Stomach (tissue), 9 donors: Measurements from ENCODE around the gene PIWIL4. TPM values are rescaled to one million over a fixed set of nuclear protein-coding genes. Genes with fewer than 3 reads are reported as not detected.

Source experiments
- DNase-seq, 2 donors: peaks; one replicate each; pipeline versions ENCODE4 v3.0.0 to v3.0.0-alpha.2; 2013 to 2019
- H3K27ac ChIP-seq, 5 donors: fragments of 200-600 bp in 4 of 5; sonication (generic) in 4 of 5; one replicate each; pipeline ENCODE4 v1.5.1; 2013 to 2019; ENCODE audit warnings: mild to moderate bottlenecking in 1 of 5, moderate library complexity in 1 of 5
- H3K27me3 ChIP-seq, 3 donors: fragments of 200-600 bp; sonication (generic); one replicate each; pipeline ENCODE4 v1.5.1; 2017 to 2019; ENCODE audit warnings: mixed run types in 1 of 3
- H3K36me3 ChIP-seq, 4 donors: fragments of 200-600 bp; sonication (generic); 1 replicate in 3 of 4; 2 replicates in 1 of 4; pipeline ENCODE4 v1.5.1; 2016 to 2019
- H3K4me1 ChIP-seq, 4 donors: fragments of 200-600 bp; sonication (generic); one replicate each; pipeline ENCODE4 v1.5.1; 2016 to 2019
- H3K4me3 ChIP-seq, 4 donors: fragments of 200-600 bp; sonication (generic) in 3 of 4; one replicate each; pipeline ENCODE4 v1.5.1; 2016 to 2019; ENCODE audit warnings: mild to moderate bottlenecking in 1 of 4
- H3K9me3 ChIP-seq, 4 donors: fragments of 200-600 bp; sonication (generic); one replicate each; pipeline ENCODE4 v1.5.1; 2016 to 2019
- EP300 ChIP-seq: sonication (generic); formaldehyde crosslinking; IDR thresholded peaks from one replicate; pipeline ENCODE4 v1.6.1; 2017; ENCODE audit warnings: antibody characterized with exemption
- POLR2A ChIP-seq, 4 donors: fragments of 450-650 bp; IDR thresholded peaks; one replicate each; pipeline ENCODE4 v1.6.1; 2016; ENCODE audit warnings: antibody characterized with exemption in 4 of 4, control low read depth in 2 of 4, mild to moderate bottlenecking in 1 of 4, moderate library complexity in 1 of 4
- POLR2AphosphoS5 ChIP-seq, 3 donors: sonication (generic); formaldehyde crosslinking; IDR thresholded peaks; one replicate each; pipeline ENCODE4 v1.6.1; 2016; ENCODE audit warnings: antibody characterized with exemption in 3 of 3
- WGBS, 5 donors: extraction: QIAGEN DNeasy Blood & Tissue Kit in 3 of 5; methylation state at CpG; one replicate each; pipeline versions ENCODE4 v1.1.5 to v1.1.7; 2013 to 2018; 5-methylcytosine and 5-hydroxymethylcytosine counted together
- intact Hi-C: fragments of 100-400 bp; cut with DNase I; formaldehyde crosslinking; loops from one replicate; pipeline ENCODE4 v1.15.1; 2023; ENCODE audit warnings: low total_unique reads
- polyA plus RNA-seq, 3 donors: library from polyadenylated mRNA; stranded (reverse); fragments of 200-250 nt; gene quantifications; one replicate each; pipeline ENCODE4 v1.2.3, GENCODE V29; 2013
- total RNA-seq, 5 donors: library from RNA; depleted of rRNA; stranded (reverse); fragments of >200 nt; gene quantifications; one replicate each; pipeline versions ENCODE4 v1.1.0 to v1.2.3, GENCODE V29; 2014 to 2016
- TF ChIP-seq, protein P1 (sequence below), 7 experiments: fragments of 450-650 bp in 4 of 7; fragments of 200-600 bp in 3 of 7; sonication (generic) in 3 of 7; IDR thresholded peaks; one replicate each; pipeline ENCODE4 v1.5.1; 2016 to 2019; ENCODE audit warnings: antibody characterized with exemption in 7 of 7, control low read depth in 2 of 7, mild to moderate bottlenecking in 1 of 7
- donor health status: healthy with polysubstance abuse.
- donor health status: Bipolar disorder and iron deficiency.
- donor health status: healthy.

The PIWIL4 gene
- total and polyA plus RNA-seq, 8 donors, result 1.3 to 19.4 (median 4.2) TPM; not detected in 1

DNA sequence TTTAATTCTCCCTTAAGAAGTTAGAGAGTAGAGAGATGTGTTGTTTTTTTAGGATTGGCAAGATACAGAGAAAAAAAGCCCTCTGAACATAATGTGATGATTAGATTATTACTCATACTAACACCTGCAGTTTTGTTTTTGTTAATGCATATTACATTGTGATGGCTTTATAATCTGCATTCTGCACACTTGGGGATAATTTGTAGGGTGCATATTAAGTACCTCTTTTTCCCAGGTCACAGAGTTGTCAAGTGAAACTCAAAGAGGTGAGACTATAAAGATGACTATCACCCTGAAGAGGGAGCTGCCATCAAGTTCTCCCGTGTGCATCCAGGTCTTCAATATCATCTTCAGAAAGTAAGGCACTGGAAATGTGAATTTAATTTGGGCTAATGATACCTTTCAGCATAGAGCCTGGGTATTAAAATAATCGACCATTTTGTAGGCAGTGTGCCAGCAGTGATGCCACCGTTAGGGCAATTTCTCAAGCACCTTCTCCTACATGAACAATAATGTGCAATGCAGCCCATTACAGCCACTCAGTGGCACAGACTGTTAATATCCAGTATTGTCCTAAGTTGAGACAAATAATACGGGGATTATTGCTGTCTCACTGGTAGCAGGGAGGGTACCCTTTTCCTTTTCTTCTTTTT lies 16.2 kb downstream of the PIWIL4 start:
- TF ChIP-seq POLR2A (IDR thresholded peaks at IDR 0.05) (no peak), POLR2AphosphoS5 (IDR thresholded peaks at IDR 0.05) (no peak), EP300 (no peak)
- TF ChIP-seq, protein P1, sequence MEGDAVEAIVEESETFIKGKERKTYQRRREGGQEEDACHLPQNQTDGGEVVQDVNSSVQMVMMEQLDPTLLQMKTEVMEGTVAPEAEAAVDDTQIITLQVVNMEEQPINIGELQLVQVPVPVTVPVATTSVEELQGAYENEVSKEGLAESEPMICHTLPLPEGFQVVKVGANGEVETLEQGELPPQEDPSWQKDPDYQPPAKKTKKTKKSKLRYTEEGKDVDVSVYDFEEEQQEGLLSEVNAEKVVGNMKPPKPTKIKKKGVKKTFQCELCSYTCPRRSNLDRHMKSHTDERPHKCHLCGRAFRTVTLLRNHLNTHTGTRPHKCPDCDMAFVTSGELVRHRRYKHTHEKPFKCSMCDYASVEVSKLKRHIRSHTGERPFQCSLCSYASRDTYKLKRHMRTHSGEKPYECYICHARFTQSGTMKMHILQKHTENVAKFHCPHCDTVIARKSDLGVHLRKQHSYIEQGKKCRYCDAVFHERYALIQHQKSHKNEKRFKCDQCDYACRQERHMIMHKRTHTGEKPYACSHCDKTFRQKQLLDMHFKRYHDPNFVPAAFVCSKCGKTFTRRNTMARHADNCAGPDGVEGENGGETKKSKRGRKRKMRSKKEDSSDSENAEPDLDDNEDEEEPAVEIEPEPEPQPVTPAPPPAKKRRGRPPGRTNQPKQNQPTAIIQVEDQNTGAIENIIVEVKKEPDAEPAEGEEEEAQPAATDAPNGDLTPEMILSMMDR (IDR thresholded peaks at IDR 0.05), result no peak
- WGBS, 5 donors, result 63 to 71% (median 69%) methylated on average over 4 of the region's 4 CpGs
- intact Hi-C loops, result no loop called here

DNA sequence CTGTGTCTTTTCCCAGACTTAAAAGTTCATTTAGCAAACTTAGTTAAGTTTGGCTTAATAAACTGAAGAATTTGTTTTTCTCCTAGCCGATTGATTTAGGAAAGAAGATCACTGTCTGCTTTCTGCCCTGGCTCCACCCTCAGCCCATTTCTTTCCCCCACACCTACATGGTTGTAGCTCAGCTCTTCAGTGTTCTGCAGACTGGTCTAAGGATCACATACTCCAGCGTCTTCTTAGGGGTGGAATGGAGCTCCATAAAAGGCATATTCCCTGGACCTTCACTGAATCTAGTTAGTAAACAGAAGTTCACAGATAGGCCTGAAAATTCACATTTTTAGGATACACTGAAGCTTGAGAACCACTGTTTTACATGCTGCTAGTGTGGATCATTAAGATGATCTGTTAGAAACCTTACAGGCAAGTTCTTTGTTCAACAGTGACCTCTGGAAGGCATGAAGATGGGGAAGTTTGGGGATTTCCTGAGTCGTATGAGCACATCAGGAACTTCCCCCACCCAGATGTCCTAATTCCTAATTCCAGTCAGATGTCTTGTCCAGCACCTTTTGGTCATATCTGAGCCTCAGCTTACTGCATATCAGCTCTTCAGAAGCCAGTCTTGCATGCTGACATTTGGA lies 16.8 kb downstream of the PIWIL4 start:
- intact Hi-C loops, result no loop called here
- H3K4me3 ChIP-seq, result no peak overlapping the region
- TF ChIP-seq, protein P1 (IDR thresholded peaks at IDR 0.05), result no peak
- no peak for TF ChIP-seq POLR2A (IDR thresholded peaks at IDR 0.05)
- no peak for TF ChIP-seq POLR2AphosphoS5 (IDR thresholded peaks at IDR 0.05)
- no peak for TF ChIP-seq EP300
- 66 to 81% (median 74%) methylated on average over 3 of the region's 3 CpGs for WGBS, 5 donors
- H3K36me3 ChIP-seq, result peaks cover 0 to 11% (median 3%) of the 10 kb centered on the region in 4 donors
- H3K27me3 ChIP-seq, result no peaks in the 10 kb centered on the region
- DNase-seq, result peak in 1 of 2 donors; percentile 36
- H3K27ac ChIP-seq, result peak overlapping the region in 1 of 5 donors; percentile 51
- no peaks in the 10 kb centered on the region for H3K9me3 ChIP-seq
- peaks cover 0 to 7% (median 0%) of the 10 kb centered on the region in 4 donors for H3K4me1 ChIP-seq

More for the DNA sequence above, 16.2 kb downstream of the PIWIL4 start:
- Histone ChIP-seq H3K4me1 (peaks cover 0 to 7% (median 0%) of the 10 kb centered on the region in 4 donors), H3K36me3 (peaks cover 0 to 6% (median under 1%) of the 10 kb centered on the region in 4 donors), H3K4me3 (no peak overlapping the region), H3K27me3 (no peaks in the 10 kb centered on the region), H3K27ac (peak overlapping the region in 1 of 5 donors; percentile 51), H3K9me3 (no peaks in the 10 kb centered on the region)
- no peak for DNase-seq

DNA sequence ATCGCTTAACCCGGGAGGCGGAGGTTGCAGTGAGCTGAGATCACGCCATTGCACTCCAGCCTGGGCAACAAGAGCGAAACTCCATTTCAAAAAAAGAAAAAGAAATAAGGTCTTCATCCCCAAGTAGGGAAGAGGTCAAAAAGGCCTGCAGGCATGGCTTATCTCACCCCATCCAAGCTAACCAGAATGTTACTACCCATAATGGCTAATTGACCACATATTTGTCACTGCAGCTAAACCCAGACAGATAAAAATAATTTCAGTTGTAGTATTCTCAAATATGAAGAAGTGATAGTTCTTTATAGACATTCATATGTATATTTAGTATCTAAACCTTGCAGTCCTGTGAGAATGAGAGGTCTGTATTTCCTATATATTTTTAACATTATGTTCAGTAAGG lies 17.8 kb downstream of the PIWIL4 start:
- intact Hi-C loops, result no loop called here
- Histone ChIP-seq H3K36me3 (peaks cover 0 to 21% (median 13%) of the 10 kb centered on the region in 4 donors), H3K27me3 (no peaks in the 10 kb centered on the region), H3K4me3 (no peak overlapping the region), H3K27ac (no peak overlapping the region), H3K4me1 (peaks cover 0 to 7% (median 0%) of the 10 kb centered on the region in 4 donors), H3K9me3 (no peaks in the 10 kb centered on the region)
- WGBS, 5 donors, result 93 to 99% (median 96%) methylated on average over 5 of the region's 5 CpGs
- TF ChIP-seq EP300 (no peak), POLR2AphosphoS5 (IDR thresholded peaks at IDR 0.05) (no peak), POLR2A (IDR thresholded peaks at IDR 0.05) (no peak)
- TF ChIP-seq, protein P1 (IDR thresholded peaks at IDR 0.05), result no peak
- no peak for DNase-seq

DNA sequence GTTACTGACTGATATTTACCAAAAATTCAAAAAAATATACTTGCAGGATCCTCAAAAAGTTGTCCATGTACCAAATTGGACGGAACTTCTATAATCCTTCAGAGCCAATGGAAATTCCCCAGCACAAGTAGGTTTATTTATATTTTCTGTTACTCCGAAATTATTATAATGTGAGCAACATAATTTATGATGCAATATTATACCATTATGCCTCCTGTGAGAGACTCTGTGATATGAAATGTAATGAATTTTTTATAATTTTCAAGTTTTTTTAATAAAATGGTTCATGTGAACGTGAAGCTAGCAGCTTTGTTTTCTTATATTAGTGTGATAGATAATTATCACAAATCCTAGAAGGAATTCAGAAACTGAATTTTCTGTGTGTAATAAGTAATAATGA lies 18.2 kb downstream of the PIWIL4 start:
- Histone ChIP-seq H3K9me3 (no peaks in the 10 kb centered on the region), H3K36me3 (peaks cover 0 to 25% (median 17%) of the 10 kb centered on the region in 4 donors), H3K4me3 (no peak overlapping the region), H3K4me1 (peaks cover 0 to 7% (median 0%) of the 10 kb centered on the region in 4 donors), H3K27ac (no peak overlapping the region), H3K27me3 (no peaks in the 10 kb centered on the region)
- WGBS, 5 donors, result 80 to 94% (median 92%) methylated on average over 3 of the region's 3 CpGs
- intact Hi-C loops, result no loop called here
- no peak for DNase-seq
- TF ChIP-seq, protein P1 (IDR thresholded peaks at IDR 0.05), result no peak
- TF ChIP-seq POLR2AphosphoS5 (IDR thresholded peaks at IDR 0.05), result no peak
- TF ChIP-seq POLR2A (IDR thresholded peaks at IDR 0.05), result no peak
- TF ChIP-seq EP300, result no peak
